Endothelial cell of umbilical vein (primary cell): ENCODE data around the gene CSTF3. TPM values are rescaled to one million over a fixed set of nuclear protein-coding genes. Genes with fewer than 3 reads are reported as not detected.

Experiments used
- BruUV-seq: library from RNA; stranded (reverse); fragments of 400-500 nt; replicated peaks from 2 replicates; lab custom pipeline; 2021; lab: Mats Ljungman, UMichigan
- CTCF ChIA-PET: fragments of 300-600, 350-600 bp; sonication (Branson Sonifier 250); formaldehyde crosslinking; loops from one replicate; lab custom pipeline; 2021; ENCODE audit warnings: antibody characterized with exemption, inconsistent platforms; lab: Charles Lee
- POLR2A ChIA-PET: fragments of 300-600, 350-600 bp; sonication (Branson Sonifier 250); formaldehyde crosslinking; loops from one replicate; lab custom pipeline; 2021; ENCODE audit warnings: antibody characterized with exemption, inconsistent platforms; lab: Charles Lee
- DNase-seq: peaks from one replicate; pipeline ENCODE4 v3.0.0-alpha.2; 2011; ENCODE audit warnings: low read depth, low spot score
- FAIRE-seq: peaks from 2 replicates; lab custom pipeline; 2011; peaks lifted over from hg19 to GRCh38; lab: Jason Lieb, UNC
- H2AFZ ChIP-seq: 2 replicates; pipeline ENCODE4 v1.6.0; 2012; ENCODE audit warnings: low read depth, low read length, control low read depth, inconsistent platforms
- H3K27ac ChIP-seq: 2 replicates; pipeline ENCODE4 v1.5.1; 2011; ENCODE audit warnings: low read depth, mild to moderate bottlenecking, control low read depth, low read length, moderate library complexity; ENCODE audit not compliant: insufficient read depth
- H3K27me3 ChIP-seq, 2 experiments: 2 replicates each; pipeline versions ENCODE4 v1.6.0 to v1.6.1; 2011; ENCODE audit warnings: low read length in 2 of 2, mixed read lengths in 1 of 2; ENCODE audit not compliant: control insufficient read depth in 2 of 2, insufficient read depth in 2 of 2
- H3K36me3 ChIP-seq, 2 experiments: 2 replicates in 1 of 2; 3 replicates in 1 of 2; pipeline ENCODE4 v1.5.1; 2011; ENCODE audit warnings: low read length in 2 of 2, mild to moderate bottlenecking in 1 of 2, moderate library complexity in 1 of 2; ENCODE audit not compliant: control insufficient read depth in 2 of 2, insufficient read depth in 2 of 2; ENCODE audit errors: extremely low read depth in 1 of 2
- H3K4me1 ChIP-seq: 3 replicates; pipeline ENCODE4 v1.5.1; 2011; ENCODE audit warnings: mild to moderate bottlenecking, low read length; ENCODE audit not compliant: control insufficient read depth, insufficient read depth; ENCODE audit errors: extremely low read depth
- H3K4me2 ChIP-seq: 2 replicates; pipeline ENCODE4 v1.6.1; 2011; ENCODE audit warnings: low read length, control low read depth, mixed read lengths; ENCODE audit not compliant: insufficient read depth
- H3K4me3 ChIP-seq, 3 experiments: fragments of 200-600 bp in 1 of 3; sonication (generic), shearing (Covaris generic) in 1 of 3; replicated peaks in 1 of 3; 2 replicates each; pipeline ENCODE4 v1.5.1; 2011 to 2016; ENCODE audit warnings: control low read depth in 3 of 3, low read length in 3 of 3, mild to moderate bottlenecking in 2 of 3, inconsistent platforms in 1 of 3, low read depth in 1 of 3, moderate library complexity in 1 of 3; ENCODE audit not compliant: insufficient read depth in 1 of 3
- H3K79me2 ChIP-seq: 2 replicates; pipeline ENCODE4 v1.6.0; 2012; ENCODE audit warnings: low read length, inconsistent platforms; ENCODE audit not compliant: control insufficient read depth, insufficient read depth
- H3K9ac ChIP-seq: replicated peaks from 2 replicates; pipeline ENCODE3; 2011; ENCODE audit warnings: low read length, control low read depth; ENCODE audit not compliant: insufficient read depth; ENCODE audit errors: extremely low read depth
- H3K9me1 ChIP-seq: replicated peaks from 3 replicates; pipeline ENCODE4 v1.6.0; 2011; ENCODE audit warnings: mild to moderate bottlenecking, low read length; ENCODE audit not compliant: control insufficient read depth, insufficient read depth; ENCODE audit errors: extremely low read depth
- H3K9me3 ChIP-seq: replicated peaks from 2 replicates; pipeline ENCODE4 v1.5.1; 2012; ENCODE audit warnings: low read length, inconsistent platforms; ENCODE audit not compliant: control insufficient read depth, insufficient read depth
- H4K20me1 ChIP-seq: replicated peaks from 2 replicates; pipeline ENCODE3; 2011; ENCODE audit warnings: mild to moderate bottlenecking, low read length; ENCODE audit not compliant: control insufficient read depth, insufficient read depth; ENCODE audit errors: extremely low read depth
- CTCF ChIP-seq, 2 donors: IDR thresholded peaks; 1 replicate in 1 of 2; 2 replicates in 1 of 2; pipeline ENCODE4 v1.5.1; 2011; ENCODE audit warnings: low read length in 2 of 2, mild to moderate bottlenecking in 2 of 2, moderate library complexity in 2 of 2, control low read depth in 1 of 2, inconsistent platforms in 1 of 2, low read depth in 1 of 2; ENCODE audit not compliant: insufficient read depth in 1 of 2; ENCODE audit errors: extremely low read depth in 1 of 2
- EZH2 ChIP-seq: IDR thresholded peaks from 2 replicates; pipeline ENCODE4 v1.6.1; 2012; ENCODE audit warnings: borderline replicate concordance, low read depth, mild to moderate bottlenecking, moderate library complexity, low read length, inconsistent platforms; ENCODE audit not compliant: severe bottlenecking
- FOS ChIP-seq: IDR thresholded peaks from 2 replicates; pipeline ENCODE4 v1.6.1; 2011; ENCODE audit warnings: mild to moderate bottlenecking, low read length, moderate library complexity, borderline replicate concordance; ENCODE audit not compliant: insufficient read depth
- GATA2 ChIP-seq: IDR thresholded peaks from 2 replicates; pipeline ENCODE4 v1.7.0; 2011; ENCODE audit warnings: low read depth, mild to moderate bottlenecking, moderate library complexity, mixed read lengths, low read length; ENCODE audit not compliant: insufficient read length, insufficient read depth
- JUN ChIP-seq: IDR thresholded peaks from 2 replicates; pipeline ENCODE4 v1.6.1; 2011; ENCODE audit warnings: borderline replicate concordance, low read depth; ENCODE audit not compliant: insufficient read length, insufficient read depth
- MAX ChIP-seq: IDR thresholded peaks from 2 replicates; pipeline ENCODE4 v1.6.1; 2011; ENCODE audit not compliant: insufficient read depth, insufficient read length
- MYC ChIP-seq: IDR thresholded peaks from one replicate; pipeline ENCODE4 v1.6.1; 2011; ENCODE audit warnings: mild to moderate bottlenecking, low read depth, low read length
- POLR2A ChIP-seq: IDR thresholded peaks from 2 replicates; pipeline ENCODE4 v1.6.1; 2012; ENCODE audit warnings: low read depth, mild to moderate bottlenecking, control low read depth, low read length
- POLR2AphosphoS5 ChIP-seq: IDR thresholded peaks from 2 replicates; pipeline ENCODE4 v1.6.1; 2012; ENCODE audit warnings: low read depth, mild to moderate bottlenecking, control low read depth, low read length, moderate library complexity; ENCODE audit not compliant: insufficient read depth
- dilution Hi-C: fragments of 300-500 bp; cut with MboI; formaldehyde crosslinking; loops from one replicate; pipeline ENCODE4 v1.15.0; 2019; ENCODE audit warnings: low sequenced_read_pairs; ENCODE audit not compliant: extremely low pct_ligation_motif_present
- intact Hi-C: fragments of 100-400 bp; cut with micrococcal nuclease; formaldehyde crosslinking; loops from one replicate; pipeline ENCODE4 v1.10.0; 2022
- polyA plus RNA-seq, 4 experiments: library from polyadenylated mRNA; depleted of rRNA in 3 of 4; stranded (reverse) in 3 of 4; unstranded in 1 of 4; fragments of >200 nt; gene quantifications; 2 replicates each; pipeline versions ENCODE4 v1.2.1 to v1.2.3, GENCODE V29; 2011 to 2012; ENCODE audit warnings: missing spikeins in 1 of 4
- total RNA-seq: library from RNA; stranded (reverse); gene quantifications from 2 replicates; pipeline ENCODE4 v1.2.3, GENCODE V29; 2021

Gene CSTF3
- total and polyA plus RNA-seq, 2 donors (not counting 3 experiments of a cell fraction or from before 2014, with no cell fraction given): 18.3 to 46.6 TPM

- DNase-seq (peak; percentile 6), FAIRE-seq (no peak)
- CTCF ChIA-PET: interaction anchor here (1.1 to 1.7 kb wide), 2 partner anchors 9 to 17 kb away, joined by 3 to 4 read pairs; no protein-coding TSS in a partner anchor
- no TSS peak for BruUV-seq
- H3K9me1 ChIP-seq: no peaks in the 10 kb centered on the region
- POLR2A ChIA-PET: no interaction called here
- H4K20me1 ChIP-seq: no peaks in the 10 kb centered on the region
- H3K36me3 ChIP-seq: no peaks in the 10 kb centered on the region
- H3K79me2 ChIP-seq: no peaks in the 10 kb centered on the region
- dilution Hi-C loops (no loop called here), intact Hi-C loops (no loop called here)
- H3K9me3 ChIP-seq: no peaks in the 10 kb centered on the region
- H3K4me3 ChIP-seq: no peak overlapping the region
- H3K27ac ChIP-seq: no peak overlapping the region
- H3K27me3 ChIP-seq: no peaks in the 10 kb centered on the region
- no peak overlapping the region for H3K4me2 ChIP-seq
- TF ChIP-seq POLR2A (no peak), JUN (no peak), POLR2AphosphoS5 (no peak), CTCF (IDR thresholded peaks at IDR 0.05; ENCODE audit: extremely low read depth in 1 of 2, insufficient read depth in 1 of 2, low read depth in 1 of 2, low read length in 2 of 2) (no peak), FOS (no peak), MYC (no peak), GATA2 (no peak), MAX (no peak), EZH2 (no peak)
- H3K4me1 ChIP-seq: peaks cover 2% of the 10 kb centered on the region
- H3K9ac ChIP-seq: no peak overlapping the region
- H2AFZ ChIP-seq: no peak overlapping the region
These were observed 21.1 kb upstream of the CSTF3 start for GRCh38 chr11:33182246-33182878.
